ENCODE measurements around the gene C1D. TPM values are rescaled to one million over a fixed set of nuclear protein-coding genes. Genes with fewer than 3 reads are reported as not detected.

Gene C1D
- 16.5 and 21.5 TPM in 2 replicates for total RNA-seq

GRCh38 chr2:68062680-68063387 is at the start of gene C1D:
Gene C1D, minus strand, starts transcription at chr2:68063004. Its CDS starts 15,694 bp downstream, at chr2:68047310.

Other genes starting within 250 kb of the C1D start
- gene PNO1, start 94.9 kb upstream of the C1D start, total RNA-seq, result 29.0 and 31.2 TPM in 2 replicates
- 38.3 and 43.8 TPM in 2 replicates for gene PPP3R1, start 189.5 kb upstream of the C1D start, total RNA-seq